T follicular helper cell (primary cell): ENCODE results near the gene CHERP.

ENCODE experiments used
- DNase-seq: peaks from one replicate; pipeline ENCODE4 v3.0.0-alpha.2; 2020; ENCODE audit warnings: low read depth
- total RNA-seq, 2 experiments: gene quantifications; one replicate each; lab custom pipeline; 2026; lab: John Stamatoyannopoulos, UW

CHERP gene, protein sequence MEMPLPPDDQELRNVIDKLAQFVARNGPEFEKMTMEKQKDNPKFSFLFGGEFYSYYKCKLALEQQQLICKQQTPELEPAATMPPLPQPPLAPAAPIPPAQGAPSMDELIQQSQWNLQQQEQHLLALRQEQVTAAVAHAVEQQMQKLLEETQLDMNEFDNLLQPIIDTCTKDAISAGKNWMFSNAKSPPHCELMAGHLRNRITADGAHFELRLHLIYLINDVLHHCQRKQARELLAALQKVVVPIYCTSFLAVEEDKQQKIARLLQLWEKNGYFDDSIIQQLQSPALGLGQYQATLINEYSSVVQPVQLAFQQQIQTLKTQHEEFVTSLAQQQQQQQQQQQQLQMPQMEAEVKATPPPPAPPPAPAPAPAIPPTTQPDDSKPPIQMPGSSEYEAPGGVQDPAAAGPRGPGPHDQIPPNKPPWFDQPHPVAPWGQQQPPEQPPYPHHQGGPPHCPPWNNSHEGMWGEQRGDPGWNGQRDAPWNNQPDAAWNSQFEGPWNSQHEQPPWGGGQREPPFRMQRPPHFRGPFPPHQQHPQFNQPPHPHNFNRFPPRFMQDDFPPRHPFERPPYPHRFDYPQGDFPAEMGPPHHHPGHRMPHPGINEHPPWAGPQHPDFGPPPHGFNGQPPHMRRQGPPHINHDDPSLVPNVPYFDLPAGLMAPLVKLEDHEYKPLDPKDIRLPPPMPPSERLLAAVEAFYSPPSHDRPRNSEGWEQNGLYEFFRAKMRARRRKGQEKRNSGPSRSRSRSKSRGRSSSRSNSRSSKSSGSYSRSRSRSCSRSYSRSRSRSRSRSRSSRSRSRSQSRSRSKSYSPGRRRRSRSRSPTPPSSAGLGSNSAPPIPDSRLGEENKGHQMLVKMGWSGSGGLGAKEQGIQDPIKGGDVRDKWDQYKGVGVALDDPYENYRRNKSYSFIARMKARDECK
- 36.2 to 36.8 reads per million in 2 experiments for total RNA-seq

DNA sequence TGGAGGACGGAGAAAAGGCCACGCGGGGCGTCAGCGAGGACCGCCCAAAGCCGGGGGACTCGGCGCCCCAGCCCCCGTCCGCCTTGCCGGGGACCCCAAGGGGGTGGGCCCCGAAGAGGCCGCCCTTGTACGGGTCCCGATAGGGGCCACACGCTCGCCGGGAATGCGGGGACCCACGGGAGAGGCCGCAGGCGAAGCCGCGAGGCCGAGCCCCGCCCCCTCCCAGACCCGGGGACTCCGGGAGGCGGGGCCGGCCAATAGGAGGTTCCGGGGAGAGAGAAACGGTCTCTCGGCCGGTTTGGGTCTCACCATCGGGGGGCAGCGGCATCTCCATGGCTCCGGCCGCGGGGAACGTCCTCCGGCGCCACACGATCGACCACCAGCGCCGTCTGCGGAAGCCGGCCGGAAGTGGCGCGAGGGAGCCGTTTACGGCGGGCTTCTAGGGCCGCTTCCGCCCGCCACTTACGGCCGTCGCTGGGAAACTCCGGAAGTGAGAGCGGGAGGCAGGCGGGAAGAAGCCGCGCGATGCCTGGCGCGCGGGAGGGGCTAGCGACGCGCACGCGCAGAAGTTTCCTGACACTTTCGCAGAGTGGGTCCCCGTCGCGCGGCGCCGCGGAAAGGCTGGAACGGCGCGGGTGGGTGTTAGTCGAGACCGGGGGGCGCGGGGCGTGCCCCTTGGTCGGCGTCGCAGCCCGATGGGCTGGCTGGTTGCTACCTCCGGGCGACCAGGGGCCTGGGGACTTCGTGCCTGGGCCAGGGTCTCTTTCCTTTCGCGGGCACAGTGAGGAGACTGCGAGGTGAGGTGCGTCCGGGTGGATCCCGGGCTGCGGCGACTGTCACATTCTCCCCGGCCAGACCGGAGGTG lies at the start of gene CHERP:
Gene CHERP (minus strand): TSS at position 393 of the 865 bp plus-strand sequence. CDS start 59 bp downstream, at position 334.
- peak; percentile 92 for DNase-seq

DNA sequence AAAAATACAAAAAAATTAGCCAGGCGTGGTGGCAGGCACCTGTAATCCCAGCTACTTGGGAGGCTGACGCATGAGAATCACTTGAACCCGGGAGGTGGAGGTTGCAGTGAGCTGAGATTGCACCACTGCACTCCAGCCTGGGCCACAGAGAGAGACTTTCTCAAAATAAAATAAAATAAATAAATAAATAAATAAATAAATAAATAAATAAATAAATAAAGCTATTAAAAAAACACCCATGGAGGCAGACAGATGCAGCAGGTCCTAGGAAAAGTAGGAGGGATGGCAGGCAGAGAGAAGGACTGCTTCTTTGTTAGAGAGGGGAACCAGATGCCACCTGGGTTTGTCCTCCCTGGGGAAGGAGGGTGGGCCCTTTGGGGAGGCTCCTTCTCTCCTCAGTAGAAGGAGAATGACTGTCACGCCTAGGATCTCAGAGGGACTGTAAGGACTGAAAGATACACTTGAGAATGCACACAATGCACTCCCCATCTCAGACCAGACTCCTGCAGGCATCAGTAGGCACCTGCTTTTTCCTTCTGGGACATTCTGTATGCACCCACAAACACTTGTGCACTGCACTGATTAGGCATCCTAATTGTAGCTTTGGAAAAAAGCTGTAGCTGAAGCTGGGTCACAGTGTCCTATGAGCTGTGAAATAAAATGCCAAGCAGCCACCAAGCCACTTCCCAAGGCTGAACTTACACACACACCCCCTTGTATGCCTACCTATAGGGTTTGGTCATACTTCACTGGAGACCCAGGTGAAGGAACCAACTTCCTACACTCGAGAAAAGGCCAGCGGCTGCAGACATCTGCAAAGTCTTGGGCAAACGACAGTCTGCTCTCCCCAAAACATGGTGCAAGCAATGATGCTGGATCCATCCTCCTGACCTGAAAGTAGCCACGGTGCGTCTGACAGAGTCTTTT lies 48.9 kb upstream of the CHERP start:
- no peak for DNase-seq

DNA sequence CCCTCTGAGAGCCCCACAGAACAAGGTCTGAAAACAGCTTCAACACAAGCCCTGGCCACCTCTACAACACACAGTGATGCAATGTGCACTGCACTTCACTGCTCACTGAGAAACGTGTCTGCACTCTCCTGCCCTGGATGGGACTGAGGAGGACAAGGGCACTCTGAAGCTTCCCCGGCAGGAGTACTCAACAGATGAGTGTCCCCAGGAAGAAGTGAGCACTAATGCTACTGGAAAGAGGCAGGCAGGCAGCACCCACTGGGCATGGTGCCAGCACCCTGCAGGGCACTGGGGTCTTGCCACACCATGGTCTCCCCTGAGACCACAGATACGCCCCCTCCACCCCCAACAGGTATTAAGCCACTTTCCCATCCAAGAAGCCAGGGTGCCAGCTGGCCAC lies 47.7 kb upstream of the CHERP start:
- DNase-seq = no peak

DNA sequence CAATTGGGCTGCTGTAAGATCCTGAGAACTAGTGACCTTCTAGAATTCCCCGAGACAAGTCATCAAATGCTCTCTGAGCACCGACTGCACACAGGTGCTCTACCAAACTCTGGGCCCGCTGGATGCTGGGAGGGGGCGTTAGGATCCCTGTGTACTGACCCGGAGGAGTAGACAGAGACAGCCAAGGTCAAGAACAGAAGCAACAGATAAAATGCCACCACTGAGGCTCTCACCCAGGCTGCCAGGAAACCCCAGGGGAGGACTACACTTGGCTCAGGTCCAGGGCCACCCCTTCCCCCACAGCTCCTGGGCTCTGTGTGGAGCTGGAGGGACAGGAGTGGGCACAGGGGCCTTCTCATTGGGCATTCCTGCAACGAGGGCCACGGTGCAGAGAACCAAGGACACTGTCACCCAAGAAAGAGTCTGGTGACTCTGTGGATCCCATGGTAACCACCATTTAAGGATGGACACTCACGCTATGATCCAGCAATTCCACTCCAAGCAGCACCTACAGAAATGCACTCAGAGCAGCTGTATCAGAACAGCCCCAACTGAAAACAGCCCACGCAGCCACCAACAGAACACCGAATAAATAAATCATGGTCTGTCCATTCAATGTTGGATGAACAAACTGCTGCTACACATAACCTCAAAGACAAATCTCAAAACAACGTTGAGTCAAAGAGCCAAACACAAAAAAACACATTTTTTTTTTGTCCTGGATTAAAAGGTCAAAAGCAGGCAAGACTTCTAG lies 46.8 kb upstream of the CHERP start:
- DNase-seq = no peak

DNA sequence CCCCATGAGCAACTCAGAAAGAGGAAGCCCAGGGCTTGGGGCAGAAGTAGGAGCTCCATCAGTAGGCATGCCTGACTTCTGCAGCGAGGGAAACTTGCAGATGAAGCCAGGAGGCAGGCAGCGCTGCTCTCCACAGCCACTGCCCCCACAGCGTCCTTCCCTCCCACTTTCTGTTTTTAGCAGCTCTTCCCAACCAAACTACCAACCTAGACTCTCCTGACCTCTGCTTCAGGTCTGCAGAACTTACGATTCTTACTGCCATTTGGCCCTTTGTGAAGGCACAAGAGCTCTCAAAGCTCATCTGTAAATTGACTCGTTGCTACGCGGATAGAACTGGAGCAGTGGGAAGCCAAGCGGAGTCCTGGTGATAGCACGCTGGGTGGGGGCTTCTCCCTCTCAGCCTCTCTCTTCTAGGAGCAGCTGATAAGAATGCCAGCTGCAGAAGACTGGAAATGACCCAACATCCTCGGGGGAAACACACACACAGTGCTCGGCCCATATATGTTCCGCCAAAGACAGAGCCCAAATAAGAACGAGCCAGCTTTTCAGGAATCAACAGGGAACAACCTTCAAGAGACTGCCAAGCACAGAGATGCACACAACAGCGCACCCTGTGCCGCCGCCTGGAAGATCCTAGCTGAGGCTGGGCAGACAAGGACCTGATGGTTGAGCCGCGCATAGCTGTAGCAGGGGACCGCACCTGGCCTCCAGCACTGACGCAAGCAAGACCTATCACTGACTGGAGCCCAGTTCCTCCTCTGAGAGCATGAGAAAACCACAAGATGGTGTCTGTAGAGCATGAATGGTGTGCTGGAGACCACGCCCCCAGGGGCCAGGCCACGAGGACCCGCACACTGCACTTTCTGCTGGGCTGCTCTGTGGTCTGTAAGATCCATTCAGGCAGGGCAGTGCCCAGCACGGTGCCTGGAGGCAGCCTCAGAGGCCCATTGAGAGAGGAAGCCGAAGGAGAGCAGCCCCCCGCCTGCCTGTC lies 45.9 kb upstream of the CHERP start:
- peak; percentile 61 for DNase-seq

DNA sequence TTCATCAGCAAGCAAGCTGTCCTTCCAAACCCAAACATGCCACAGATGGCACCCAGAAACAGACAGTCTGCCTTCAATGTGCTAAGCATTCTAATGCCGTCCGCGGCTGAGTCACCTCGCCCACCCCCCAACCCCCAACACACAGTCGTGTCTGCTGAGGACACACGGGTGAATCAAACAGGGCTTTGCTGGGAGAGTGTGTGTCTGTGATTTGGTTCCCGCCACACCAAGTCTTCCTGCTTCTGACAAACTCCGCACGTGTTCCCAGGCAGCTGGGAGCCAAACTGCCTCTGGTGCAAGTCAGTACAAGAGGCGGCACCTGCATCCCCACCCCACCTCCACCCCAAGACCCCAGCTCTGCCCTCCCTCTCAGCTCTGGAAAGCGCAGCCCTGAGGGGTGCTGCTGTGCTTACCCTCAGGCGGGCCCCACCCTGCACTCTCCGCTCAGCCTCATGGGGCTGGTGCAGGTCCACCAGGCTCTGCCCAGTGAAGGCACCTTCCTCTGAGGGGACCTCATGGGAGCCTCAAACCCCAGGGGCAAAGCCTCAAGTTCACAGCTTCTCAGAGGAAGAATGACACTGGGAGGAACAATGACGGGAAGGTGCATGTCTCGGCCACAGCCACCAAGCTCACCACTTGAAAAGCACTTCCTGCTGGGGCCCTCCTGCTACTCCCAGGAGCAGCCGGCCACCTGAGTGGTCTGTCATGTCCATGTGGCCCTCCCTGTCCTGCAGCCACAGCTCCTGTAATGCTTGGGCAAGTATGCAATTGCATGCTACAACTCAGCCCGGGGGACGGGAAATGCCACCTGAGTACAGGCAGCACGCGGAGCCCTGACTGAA lies 45.0 kb upstream of the CHERP start:
- peak; percentile 67 for DNase-seq

DNA sequence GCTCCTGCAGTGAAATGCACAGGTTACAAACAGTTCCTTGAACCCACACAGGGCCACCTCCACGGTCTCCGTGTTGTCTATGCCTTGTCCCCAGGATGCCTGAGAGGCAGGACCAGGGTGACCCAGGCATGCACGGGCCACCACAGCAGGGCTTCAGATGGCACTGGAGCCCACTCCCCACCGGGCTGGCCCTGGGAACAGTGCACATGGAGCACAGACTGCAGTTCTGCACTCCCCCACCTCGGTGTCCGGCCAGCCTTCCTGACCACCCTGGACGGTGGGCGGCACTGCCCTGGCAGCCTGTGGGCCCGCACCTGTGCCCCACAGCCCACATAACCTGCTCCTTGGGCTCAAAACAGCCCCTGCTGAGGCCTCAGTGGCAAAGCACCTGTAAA lies 44.2 kb upstream of the CHERP start:
- no peak for DNase-seq

DNA sequence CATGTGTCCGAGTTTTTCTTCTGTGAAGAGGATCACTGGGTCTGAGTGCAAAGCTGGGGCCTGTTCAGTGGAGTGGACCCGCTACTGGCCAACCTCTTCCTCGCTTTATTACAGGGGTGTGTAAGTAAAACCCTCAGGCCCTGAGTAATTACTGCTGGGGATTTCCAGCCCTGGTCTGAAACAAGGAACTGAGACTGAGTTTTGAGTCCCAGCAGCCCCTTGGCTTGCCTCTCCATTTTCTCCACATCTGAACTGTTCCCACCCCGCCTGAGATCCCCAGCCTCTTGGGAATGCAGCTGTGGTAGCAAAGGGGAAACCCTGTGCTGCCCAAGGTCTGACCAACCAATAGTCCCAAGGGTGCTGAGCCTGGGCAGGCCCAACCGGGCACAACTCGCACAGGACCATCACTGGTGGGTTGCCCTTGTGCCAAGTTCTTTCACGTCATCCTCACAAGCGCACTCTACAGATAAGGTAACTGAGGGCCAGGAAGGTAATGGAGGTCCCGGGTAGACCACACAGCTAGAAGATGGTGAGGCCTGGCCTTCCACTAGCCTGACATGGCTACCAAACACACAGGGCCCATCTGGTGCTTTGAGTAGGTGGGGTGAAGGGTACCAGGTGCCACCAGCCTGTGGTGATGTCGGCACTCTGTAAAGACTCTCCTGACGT lies 43.7 kb upstream of the CHERP start:
- DNase-seq = no peak

DNA sequence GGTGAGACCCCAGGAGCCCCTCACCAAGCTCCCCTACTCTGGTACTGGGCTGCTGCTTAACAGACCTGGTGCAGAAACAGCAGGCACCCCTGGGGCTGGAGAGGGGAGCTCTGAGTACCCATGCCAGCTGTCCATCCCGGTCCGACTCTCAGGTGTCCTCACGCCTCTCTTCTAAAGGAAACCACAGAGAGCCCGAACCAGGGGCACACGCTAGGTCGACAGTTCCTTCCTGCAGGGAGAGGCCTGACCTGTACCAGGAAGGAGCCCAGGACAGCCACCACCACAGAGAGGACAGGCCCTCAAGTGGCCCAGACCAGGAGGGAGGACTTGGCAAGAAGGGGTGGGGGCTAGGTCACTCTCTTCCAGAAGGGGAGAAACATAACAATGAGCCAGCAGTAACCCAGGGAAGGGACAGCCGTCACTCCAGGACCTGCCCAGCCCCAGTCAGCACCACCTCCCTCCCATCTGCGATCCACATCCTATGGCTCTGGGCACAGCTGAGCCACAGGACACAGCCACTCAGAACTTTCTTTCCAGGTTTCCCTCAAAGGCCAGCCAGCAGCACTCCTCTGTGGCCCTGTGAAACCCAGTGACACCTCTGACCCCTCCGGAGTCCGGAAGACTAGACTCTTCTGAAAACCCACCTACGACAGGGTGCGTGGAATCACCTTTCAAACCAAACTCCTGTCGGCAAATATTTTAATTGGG lies 43.0 kb upstream of the CHERP start:
- no peak for DNase-seq

DNA sequence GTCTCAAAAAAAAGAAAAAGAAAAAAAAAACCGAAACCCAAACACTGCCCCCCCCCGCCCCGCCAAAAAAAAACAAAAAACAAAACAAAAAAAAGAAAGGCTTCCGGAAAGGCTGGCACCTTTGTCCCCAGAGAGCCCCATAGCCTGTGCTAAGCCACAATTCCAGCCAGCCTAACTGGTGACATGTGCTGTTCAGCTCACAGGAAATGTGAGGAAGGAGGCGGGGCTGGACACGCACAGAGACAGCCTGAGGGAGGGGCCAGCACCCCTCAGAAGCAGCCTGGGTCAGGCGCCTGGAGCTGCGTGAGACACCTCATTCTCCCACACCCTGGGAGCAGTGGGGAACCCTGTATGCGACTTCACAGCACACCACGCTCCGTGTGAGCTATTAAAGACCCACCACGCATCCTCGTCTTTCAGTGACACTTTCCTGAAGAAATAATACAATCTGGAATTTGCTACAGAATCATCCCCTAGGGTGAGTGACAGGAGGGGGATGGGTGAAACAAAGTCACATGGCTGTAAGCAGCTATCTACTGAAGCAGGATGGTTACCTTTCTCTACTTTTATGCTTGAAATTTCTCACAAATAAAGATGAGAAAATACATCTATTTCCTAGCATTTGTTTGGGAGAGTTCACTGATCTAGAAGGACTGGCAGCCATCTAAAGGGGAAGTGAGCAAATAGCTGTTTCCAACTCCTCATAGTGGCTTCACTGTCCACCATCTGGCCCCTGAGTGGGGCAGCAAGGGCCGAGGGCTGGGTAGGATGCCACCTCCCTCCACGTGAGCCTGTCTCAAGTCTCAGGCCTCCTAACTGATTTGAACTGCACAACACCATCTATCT lies 42.2 kb upstream of the CHERP start:
- peak; percentile 87 for DNase-seq

DNA sequence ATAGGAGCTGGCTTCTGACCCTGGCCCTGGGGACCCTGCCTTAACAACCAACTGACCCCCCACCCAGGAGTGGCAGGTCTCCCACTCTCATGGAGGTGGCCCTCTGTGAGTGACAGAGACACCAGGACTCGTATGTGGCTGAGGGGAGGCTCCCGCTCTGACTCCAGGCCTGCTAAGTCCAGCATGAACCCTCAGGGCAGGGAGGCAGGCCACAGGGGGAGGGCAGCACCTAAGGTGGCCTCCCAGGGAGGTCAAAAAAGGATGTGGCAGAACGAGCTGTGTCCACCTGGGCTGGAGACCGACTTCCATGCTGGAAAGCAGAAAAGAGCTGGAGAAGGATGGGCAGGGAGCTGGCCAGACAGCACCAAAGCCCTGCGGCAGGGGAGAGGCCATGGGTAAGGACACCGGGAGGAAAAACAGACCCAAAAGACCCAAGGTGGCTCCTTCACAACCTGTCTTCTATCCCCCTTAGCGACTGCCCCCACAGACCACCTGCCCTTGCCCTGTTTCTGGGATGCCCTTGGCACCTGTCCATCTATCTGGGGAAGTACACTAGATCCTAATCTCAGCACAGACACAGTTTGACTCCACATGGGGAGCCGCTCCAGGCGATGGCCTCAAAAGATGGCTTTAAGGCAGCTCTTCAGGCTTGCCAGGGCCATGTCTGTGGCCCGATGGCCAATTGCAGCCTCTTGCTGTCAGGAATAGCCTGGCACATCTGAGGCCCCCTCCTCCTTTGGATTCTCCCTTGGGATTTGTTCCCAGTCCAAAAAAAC lies 40.4 kb upstream of the CHERP start:
- no peak for DNase-seq

DNA sequence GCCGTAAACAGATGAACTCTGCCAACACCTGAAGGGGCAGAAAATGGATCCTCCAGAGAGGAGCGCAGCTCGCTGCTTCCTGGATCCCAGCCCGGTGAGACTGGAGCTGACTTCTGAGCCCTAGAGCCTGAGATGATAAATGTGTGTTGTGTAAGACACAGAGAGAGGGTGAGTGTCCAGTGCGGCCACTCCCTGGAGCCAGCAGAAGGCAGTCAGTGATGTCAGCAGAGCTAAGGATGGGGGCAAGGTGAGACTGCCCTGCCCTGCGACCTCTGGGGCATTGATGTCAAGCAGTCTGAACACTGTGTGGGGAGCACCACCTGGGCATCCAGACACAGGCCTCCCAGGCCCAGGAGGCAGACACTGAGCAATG lies 39.7 kb upstream of the CHERP start:
- DNase-seq = no peak

DNA sequence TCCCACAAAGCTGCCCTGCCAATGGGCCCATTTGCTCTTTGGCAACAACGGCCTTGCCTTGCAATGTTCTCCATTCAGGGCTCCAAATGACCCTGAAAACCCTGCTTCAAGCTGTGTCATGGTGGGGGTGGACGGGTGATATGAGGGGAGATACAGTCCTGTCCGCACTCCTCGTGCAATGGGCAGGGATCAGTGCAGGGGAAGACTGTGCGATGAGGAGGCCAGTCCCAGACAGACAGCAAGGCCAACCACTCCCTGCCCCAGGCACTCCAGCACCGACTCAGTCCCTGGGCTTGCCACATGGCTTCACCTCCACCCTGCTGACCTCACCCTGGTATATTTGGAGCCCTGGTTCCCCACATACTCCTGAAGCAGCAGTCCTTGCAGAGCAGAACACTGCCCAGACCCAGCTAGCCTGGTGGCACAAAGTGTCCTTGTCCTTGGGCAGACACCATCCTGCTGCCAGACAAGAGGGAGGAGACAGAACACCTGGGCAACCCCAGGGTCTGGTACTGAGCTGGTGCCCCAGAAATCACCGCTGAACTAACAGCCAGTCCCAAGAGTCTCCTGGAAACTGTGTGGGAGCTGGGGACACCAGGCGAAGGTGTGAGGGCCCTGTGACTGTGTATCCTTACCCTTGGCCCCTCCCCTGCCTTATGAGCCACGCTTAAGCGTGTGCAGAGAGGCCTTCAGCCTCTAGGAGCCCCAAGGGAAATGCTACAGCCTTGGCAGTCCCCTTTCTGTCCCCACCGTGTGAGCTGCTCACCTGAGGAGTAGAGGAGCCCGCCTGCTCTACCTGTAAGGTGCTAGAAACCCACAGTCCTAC lies 39.1 kb upstream of the CHERP start:
- no peak for DNase-seq

DNA sequence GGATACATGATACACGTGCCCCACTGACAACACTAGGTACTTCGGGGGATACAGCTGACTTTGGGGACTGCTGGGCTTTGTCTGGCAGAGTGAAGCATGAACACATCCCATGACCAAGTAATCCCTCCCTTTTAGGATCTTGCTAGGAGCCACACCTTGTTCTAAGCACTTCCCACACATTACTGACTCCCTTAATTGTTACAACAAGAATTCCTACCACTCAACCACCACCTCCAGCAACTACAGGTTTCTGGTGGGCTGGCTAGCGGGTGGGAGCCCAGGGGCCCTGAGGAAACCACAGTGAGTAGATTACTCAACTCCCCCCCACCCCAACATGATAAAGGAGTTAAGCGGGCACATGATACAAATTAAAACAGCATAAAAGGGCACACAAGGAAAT lies 37.1 kb upstream of the CHERP start:
- DNase-seq = no peak
